Activated CD8-positive, alpha-beta memory T cell treated with anti-CD3 and anti-CD28 coated beads for 48 hours (primary cell): Measurements from ENCODE around the gene MMD2.
"Not testable (repeated sequence)": the region's sequence is repeated elsewhere in the genome, so short reads cannot be mapped to it uniquely, and the experiment has no call there.

ENCODE experiments used
- DNase-seq, 3 experiments: peaks; one replicate each; pipeline ENCODE4 v3.0.0-alpha.2; 2020; ENCODE audit warnings: low read depth in 2 of 3, low spot score in 2 of 3

Gene MMD2

DNA sequence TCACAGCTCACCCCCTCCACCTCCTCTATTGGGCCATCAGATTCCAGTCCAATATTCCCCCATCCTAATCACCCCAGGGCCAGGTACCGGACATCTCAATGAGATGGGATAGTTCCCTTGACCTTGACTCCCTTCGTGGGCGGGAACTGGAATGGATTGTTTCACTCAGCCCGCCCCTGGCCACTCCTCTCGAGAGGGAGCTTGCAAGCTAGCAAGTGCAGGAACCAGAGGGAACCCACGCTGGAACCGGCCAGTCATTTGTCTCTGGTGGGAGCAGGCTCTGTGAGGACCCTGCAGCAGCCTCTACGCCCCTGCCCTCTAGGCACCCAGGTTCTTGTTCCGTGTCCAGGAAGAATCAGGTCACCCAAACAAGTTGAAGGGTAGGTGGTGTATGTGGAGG, 64.5 kb downstream of the MMD2 start:
- no peak for DNase-seq

DNA sequence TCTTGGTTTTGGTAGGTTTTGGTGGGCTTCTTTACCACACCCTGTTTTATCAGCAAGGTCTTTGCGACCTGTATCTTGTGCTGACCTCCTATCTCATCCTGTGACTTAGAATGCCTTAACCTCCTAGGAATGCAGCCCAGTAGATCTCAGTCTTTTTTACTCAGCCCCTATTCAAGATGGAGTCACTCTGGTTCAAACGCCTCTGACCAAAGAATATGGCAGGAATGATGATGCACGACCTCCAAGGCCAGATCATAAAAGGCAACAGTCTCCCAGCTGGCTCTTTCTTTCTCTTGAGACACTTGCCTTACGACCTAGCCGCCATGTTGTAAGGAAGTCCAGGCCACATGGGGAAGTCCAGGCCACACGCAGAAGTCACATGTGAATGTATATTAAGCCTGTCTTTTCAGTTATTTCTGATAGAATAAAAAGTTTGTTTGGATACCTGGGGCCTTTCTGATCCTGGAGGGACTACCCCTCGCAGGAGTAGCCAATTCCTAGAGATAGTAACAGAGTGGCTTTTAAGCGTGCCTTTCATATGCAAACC, 65.0 kb downstream of the MMD2 start:
- DNase-seq, result no peak

DNA sequence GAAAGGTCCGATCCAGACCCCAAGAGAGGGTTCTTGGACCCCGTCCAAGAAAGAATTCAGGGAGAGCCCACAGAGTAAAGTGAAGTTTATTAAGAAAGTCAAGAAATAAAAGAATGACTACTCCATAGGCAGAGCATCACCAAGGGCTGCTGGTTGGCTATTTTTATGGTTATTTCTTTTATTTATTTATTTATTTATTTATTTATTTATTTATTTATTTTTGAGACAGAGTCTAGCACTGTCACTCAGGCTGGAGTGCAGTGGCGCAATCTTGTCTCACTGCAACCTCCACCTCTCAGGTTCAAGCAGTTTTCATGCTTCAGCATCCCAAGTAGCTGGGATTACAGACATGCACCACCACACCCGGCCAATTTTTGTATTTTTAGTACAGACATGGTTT, 65.8 kb downstream of the MMD2 start:
- not testable (repeated sequence) for DNase-seq

DNA sequence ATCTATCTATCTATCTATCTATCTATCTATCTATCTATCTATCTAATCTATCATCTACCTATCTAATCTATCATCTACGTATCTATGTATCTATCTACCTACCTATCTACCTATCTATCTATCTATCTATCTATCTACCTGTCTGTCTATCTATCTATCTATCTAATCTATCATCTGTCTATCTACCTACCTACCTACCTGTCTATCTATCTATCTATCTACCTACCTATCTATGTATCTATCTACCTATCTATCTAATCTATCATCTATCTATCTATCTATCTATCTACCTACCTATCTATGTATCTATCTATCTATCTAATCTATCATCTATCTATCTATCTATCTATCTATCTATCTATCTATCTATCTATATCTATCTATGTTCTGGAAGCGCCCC, 67.5 kb downstream of the MMD2 start:
- DNase-seq, result not testable (repeated sequence)

DNA sequence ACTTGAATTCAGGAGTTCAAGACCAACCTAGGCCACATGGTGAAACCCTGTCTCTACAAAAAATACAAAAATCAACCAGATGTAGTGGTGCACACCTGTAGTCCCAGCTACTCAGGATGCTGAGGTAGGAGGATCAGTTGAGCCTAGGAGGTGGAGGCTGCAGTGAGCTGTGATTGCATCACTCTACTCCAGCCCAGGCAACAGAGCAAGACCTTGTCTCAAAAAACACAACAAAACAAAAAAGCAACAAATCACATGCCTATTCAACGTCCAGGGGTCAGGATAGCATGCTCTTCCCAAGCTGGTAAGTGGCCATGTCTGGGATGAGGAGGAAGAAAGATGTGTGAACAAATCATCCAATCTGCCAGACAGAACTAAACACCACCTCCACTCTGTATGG, 69.3 kb downstream of the MMD2 start:
- no peak for DNase-seq

DNA sequence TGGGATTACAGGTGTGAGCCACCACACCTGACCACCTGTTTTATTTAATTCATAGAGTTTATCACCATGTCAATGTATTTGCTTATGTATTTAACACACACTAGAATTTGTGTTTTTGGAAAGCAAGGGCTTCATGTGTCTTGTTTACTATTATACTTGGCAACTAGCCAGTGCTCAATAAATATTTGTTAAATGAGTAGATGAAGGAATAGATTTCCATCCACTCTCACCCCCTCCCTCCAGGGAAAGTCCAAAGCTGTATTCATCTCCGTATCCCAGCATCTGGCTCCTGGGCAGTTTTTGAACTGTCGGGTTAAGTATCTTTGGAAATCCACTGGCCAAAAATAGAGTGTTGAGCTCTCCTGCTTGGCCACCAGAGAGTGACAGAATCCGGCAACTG, 70.8 kb downstream of the MMD2 start:
- DNase-seq, result no peak

DNA sequence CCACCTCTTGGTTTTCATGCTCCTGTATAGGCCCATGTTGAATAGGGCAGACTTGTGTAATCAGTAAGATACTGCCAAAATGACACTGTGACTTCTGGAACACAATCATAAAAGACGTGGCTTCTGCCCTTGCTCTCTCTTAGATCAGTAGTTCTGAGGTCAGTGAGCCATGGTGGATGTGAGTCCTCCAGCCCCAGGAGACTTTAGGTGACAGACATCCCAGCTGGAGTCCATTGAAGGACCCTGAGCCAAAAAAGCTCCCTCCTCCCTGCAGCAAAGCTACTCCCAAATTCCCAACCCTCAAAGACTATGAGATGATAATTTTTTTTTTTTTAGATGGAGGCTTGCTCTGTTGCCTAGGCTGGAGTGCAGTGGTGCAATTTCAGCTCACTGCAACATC, 72.3 kb downstream of the MMD2 start:
- no peak for DNase-seq

DNA sequence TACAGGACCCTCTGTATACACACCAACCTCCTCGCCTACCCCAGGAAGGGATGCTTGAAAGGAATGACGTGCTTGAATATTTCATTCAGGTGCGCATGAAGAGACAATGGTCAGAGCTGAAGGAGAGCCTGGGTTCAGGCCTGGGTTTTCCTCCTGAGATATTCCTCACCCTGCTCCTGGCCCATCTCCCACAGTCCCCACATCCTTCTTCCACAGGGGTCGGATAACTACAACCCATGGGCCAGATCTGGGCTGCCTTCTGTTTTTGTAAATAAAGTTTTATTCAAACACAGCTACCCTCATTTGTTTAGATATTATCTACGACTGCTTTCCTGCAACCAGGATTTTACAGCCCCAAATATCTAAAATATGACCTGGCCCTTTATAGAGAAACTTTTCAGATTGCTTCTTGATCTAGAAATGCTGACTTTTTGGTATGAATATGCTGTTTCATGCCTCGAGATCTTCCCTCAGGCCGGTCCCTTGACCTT, 73.6 kb downstream of the MMD2 start:
- DNase-seq, result no peak

DNA sequence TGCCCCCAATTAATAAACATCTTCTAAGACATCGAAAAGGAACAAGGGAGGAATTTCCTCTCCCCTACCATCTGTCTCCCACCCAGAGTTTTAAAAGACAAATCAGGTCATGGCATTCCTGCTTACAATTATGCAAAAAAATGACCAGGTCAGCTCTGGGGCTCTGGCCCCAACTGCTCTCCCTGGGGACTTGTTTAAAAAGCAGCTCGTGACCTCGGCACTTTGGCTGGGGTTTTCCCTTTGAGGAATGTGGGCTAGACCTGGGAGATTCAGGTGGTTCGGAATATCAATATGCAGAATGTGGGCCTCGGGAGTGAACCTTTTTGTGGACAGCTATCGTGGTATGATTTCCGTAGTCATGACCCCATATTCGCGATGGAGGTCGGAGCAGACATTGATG, 74.8 kb downstream of the MMD2 start:
- no peak for DNase-seq

DNA sequence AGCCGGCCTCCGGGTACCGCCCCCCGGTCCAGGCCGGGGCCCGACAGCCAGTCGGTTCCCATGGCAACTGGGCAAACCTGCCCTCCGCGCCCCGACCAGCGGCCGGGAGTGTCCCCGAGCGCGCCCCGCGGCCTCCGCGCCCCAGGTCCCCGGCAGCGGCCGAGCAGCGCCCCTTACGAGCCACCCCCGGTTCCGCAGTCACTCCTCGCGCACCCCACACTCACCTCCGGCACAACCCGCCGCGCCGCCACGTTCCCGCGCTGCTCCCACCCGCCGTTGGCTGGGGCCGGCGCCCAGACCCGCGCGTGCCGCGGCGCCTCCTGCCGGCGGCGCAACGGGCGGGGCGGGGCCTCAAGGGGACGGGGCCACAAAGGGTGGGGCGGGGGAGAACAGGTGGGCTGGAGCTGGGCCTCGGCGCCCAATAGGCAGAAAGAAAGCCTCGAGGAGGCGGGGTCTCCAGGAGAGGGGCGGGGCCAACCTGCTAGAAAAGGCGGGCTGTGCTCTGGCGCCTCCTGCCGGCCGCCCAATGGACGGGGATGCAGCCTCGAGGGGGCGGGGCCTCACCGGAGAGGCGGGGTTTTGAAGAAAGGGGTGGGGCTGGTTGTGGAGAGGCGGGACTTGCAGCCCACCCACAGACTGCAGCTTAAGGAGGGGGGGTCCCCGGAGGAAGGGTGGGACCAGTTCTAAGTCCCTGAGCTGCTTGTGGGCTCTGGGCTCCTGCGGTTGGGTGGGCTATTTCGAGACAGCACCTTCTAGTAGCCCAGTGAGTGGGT, 75.4 kb downstream of the MMD2 start, which contains the start of gene RADIL:
Gene RADIL, minus strand, starts transcription at position 345 of the 773 bp plus-strand sequence. CDS start 5,577 bp downstream, outside the sequence.
- peak; percentile 78 to 92 (median 87) for DNase-seq

DNA sequence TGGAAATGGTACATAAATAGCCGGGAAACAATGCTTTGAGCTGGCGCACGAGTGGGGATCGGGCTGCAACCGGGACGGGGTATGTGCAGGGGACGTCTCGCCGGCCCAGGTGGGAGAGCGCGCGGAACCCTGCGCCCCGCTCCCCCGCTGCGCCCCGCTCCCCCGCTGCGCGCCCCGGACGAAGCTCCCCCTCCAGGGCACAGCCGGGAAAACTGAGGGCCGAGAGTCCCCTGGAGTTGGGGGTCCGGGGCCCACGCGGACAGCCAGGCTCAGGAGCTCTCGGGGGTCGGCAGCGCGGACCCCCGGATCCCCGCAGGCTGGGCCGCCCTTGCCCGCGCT, 76.0 kb downstream of the MMD2 start:
- no peak for DNase-seq

DNA sequence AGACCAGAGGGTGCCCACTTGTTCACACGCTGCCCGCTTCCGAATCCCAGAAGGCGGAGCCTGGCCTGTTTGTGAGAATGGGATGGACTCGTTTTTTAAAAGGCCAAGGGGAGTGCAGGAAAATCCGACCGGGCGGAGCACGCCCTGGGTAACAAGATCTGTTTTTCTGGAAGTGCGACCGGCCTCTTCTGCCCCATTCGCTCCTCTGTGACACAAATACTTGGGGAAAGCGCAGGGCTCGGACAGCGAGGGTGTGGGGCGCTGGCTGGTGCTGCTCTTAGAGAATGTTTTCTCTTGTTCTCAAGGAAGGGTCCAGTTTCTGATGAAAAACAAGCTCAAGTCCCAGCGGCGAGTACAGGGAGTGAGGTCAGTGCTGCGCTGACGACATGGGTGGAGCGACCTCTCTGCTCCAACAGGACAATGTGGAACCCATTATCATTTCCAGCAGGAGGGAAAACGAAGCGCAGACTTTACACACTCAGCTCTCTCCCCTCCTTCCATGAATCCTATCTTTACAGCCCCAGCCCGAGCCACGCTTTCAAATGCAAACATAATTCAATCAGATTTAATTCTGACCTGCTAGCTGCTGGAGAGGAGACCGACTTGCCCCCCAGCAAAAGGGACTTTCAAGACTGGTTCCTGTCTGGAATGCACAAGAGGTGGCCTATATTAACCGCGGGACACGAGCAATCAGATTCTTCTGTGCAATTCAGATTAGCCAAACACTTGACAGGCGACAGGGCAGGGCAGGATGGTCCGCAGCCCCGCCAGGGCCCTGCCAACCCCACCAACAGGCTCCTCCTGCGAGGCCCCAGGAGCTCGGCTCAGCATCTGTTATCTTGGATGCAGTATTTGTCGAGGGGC, 76.6 kb downstream of the MMD2 start:
- no peak for DNase-seq

DNA sequence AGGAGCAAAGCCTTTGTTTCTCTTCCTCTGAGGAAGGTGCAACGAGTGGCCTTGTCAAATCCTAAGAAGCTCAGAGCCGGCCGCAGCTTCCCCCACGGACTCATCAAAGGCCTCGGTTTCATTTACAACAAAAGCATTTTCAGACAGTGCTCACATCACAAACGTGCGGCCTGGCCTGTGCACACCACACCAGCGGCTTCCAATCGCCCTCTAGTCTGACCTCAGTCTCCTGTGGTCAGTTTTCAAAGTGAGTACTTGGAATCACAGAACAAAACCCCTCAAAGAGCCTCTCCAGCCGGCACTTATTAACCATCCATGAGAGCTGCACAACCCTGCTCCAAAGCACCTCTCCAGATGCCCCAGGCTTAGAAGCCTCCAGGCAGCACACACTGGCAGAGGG, 78.8 kb downstream of the MMD2 start:
- no peak for DNase-seq

DNA sequence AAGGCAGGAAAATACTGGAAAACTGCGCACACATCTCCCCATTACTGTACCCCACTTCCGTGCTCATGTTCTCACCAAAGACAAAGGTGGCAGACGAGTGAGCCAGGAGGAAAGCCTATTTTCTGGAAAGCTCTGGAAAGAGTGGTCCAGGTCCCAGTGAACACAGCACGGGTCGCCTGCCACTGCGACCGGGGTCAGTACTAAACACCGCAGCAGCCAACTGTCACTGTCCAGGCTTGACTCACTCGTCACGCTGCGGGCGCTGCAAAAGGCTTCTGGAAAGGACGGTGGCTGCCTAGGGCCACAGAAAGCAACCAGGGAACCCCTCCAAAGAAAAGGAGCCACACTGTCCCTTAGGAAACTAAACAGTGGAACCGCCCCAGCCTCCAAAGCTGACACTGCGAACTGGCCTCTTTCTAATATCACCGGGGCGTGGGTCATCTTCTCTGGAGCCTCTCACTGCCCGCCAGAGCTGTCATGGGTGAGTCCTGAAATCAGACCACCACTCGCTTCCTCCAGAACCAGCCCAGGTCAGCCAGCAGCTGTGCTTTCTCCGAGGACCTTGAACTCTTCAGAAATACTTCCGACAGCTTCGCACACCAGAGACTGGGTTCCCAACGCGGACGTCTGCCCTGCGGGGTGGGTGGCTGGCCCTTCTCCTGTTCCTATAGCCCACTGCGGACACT, 79.4 kb downstream of the MMD2 start:
- DNase-seq, result no peak

DNA sequence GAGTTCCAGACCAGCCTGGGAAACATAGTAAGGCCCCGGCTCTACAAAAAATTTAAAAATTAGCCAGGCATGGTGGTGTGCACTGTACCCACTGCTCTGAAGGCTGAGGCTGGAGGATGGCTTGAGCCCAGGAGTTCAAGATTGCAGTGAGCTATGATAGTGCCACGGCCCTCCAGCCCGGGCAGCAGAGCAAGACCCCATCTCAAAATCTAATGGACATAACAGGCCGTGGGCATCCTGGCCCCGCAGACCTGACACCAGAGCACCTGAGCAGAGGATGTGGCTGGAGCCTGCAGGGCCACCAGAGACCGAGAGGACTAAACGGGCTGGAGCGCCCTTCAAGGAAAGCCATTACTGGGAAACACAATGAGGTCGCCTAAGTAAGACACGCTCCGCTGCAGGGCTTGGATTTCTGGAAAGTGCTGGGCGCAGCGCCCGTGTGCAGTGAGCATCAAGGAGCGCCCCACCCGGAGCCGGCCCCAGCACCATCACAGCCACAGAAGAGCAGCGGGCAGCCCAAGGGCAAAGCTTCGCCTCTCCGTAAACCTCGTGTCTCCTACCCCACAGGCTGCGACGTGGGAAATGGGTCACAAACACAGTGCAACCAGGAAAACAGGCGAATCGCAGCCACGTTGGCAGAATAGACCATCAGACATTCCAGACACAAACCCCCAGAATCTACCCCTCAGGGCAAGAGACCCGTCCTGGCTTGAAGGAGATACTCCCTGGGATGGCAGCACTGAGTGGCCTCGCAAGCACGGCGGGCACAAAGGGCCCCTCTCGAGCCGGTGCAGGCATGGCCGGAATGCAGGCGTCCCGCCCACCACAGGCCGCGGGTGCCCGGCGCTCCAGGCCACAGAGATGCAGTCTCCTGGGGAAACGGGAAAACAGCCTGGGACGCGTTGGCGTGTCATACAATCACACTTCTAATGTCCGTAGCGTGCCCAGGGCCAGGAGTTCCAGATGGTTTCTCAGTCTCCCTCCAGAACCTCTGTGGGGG, 80.4 kb downstream of the MMD2 start:
- DNase-seq, result no peak

DNA sequence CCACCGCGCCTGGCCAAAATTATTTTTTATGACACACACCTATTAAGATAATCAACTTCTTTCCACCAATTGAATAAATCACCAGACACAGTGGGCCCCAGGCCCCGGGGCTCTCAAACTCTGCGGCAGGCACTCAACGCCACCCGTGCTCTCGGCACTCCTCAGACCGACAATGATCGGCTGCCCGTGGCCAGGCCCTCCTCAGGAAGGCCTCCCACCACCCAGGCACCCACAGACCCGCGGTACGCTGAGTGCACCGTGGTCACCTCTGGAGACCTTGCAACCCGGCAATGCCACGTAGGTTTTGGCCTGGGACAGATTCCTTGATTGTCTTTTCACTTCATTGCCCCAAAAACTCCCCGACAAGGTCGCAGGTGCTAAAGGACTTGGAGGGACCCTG, 82.4 kb downstream of the MMD2 start:
- DNase-seq, result no peak

DNA sequence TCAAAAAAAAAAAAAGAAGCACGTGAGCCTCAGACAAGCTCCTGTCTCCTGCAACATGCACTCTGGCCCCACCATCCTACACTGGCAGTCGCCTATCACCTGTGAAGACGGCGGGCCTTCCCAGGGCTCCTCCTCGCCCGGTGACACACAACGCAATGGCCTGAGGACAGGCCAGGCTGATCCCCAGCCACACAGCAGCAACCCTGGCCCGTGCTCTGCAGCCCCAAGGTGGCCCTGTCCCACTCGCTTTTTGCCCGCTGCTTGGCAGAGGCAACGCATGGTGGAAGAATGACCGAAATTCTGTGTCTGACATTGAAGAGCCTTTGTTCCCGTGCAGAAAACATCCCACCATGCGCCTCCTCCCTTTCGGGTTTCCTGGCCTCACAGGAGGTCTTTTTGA, 83.6 kb downstream of the MMD2 start:
- DNase-seq, result no peak

DNA sequence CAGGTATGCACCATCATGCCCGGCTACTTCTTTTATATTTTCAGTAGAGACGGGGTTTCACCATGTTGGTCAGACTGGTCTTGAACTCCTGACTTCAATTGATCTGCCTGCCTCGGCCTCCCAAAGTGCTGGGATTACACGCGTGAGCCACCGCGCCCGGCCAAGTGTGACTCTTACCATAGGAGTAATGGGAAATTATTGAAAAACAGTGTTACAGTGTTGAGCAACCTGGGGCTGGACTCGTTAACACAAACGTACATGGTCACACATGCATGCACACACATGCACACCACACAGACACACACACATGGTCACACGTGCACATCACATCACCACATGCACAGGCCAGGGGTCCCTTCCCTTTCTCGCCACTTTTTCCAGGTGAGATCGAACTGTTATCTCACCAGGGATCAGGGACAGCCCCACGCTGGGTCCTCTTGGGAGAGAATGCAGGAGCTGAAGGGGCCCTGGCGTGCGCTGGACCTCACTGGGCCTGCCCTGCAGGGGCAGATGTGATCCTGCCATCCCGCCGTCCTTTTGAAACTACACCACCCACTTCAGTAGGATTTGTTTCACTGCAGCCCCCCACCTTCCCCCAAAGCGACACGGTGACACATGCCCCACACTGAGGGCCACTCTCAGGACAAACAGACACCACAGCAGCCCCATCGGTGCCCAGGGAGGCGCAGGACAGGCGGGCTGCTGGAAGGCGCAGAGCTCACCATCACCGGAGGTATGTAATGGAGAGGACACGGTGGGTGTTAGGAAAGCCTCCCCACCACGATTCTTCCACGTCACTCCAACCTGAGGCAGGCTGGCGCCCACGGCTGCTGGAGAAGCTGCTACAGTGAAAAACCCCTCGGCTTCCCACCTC, 85.7 kb downstream of the MMD2 start:
- no peak for DNase-seq
